Measurements from ENCODE around the gene FAT1. TPM values are rescaled to one million over a fixed set of nuclear protein-coding genes. Genes with fewer than 3 reads are reported as not detected.

FAT1 gene
- total RNA-seq, 4 donors from 2014 or later = 321 to 477 (median 380) TPM

DNA sequence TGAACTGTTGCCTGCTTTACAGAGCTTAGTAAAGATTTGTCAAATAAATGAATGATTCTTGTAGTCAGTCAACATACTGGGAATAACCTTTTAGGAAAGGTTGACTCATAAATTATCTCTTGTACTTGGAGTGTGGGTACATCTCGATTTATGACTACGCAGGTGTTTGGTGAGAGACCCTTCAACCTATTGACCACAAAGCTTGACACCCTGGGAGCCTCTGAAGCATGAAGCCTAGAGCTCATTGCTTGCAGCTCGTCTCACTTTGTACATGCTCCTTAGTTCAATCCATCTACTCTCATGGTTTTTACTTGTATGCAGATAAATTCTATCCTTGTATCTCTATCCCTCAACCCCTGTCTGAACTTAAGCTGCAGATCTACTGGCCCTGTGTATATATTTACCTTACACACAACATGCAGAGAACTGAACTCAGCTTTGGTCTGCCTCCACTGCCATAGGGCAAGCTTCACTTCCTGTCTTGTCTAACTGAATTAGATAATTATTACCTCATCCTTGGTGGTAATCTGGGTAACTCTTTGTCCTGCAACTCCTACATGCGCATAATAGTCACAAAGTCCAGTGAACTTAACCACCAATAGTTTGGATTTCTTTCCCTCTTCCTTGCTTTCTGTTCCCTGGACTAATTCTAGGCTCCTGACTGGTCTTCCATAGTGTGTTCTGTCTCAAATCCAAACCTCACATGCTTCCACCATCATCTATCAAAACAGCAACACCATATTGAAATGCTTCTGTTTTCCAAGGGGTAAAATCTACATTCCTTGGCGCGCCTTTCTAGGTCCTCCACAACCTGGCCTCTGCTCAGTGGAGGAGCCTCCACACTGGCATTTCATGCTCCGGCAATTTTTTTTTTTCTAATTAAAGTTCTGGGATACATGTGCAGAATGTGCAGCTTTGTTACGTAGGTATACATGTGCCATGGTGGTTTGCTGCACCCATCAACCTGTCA lies 32.2 kb upstream of the FAT1 start:
- H3K27ac ChIP-seq = peak overlapping the region; percentile 48 to 69 (median 54)

DNA sequence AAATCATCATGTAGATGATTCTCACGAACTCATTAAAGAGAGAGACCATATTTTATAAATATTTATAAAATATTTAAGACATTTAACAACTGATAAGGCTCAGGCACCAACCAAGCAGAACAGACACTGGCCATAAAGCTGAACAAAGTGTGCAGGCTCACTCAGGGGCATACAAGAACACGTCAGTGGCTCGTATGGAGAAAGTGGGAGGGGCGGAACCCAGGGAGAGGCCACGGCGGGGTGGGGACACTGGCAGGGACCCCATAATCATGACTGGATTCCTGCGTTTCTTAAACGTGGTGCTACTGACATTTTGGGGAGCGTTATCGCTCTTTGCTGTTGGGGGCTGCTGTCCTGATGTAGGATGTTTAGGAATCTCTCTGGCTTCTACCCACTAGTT lies 31.3 kb upstream of the FAT1 start:
- Histone ChIP-seq H3K36me3 (no peaks in the 10 kb centered on the region), H3K27me3 (no peaks in the 10 kb centered on the region), H3K4me1 (peaks cover 0 to 8% (median 2%) of the 10 kb centered on the region in 4 donors), H3K4me3 (no peak overlapping the region), H3K9me3 (no peaks in the 10 kb centered on the region), H3K27ac (peak overlapping the region in 1 of 4 donors; percentile 69)
- intact Hi-C loops (cut with DNase I; ENCODE audit: low total_unique reads) = no loop called here
- TF ChIP-seq EP300 (IDR thresholded peaks at IDR 0.05; ENCODE audit: low read depth) = no peak
- TF ChIP-seq POLR2AphosphoS5 (IDR thresholded peaks at IDR 0.05) = no peak
- in situ Hi-C loops (cut with MboI; ENCODE audit: low pct_ligation_motif_present in 1 of 4, low pct_unique_long_range_greater_than_20kb in 1 of 4, low sequenced_read_pairs in 3 of 4) = no loop called here
- WGBS, 2 donors (ENCODE audit: low coverage in 1 of 2) = 58 to 74% methylated on average over 4 to 10 of the region's 10 CpGs
- no peak for DNase-seq

More for the DNA sequence above, 32.2 kb upstream of the FAT1 start:
- 85 to 89% methylated on average over 8 of the region's 8 CpGs for WGBS, 2 donors (ENCODE audit: low coverage in 1 of 2)
- in situ Hi-C loops (cut with MboI; ENCODE audit: low pct_ligation_motif_present in 1 of 4, low pct_unique_long_range_greater_than_20kb in 1 of 4, low sequenced_read_pairs in 3 of 4) = no loop called here
- peak in 2 of 3 donors; percentile 24 to 25 for TF ChIP-seq POLR2AphosphoS5 (IDR thresholded peaks at IDR 0.05)
- no peak for TF ChIP-seq POLR2A (IDR thresholded peaks at IDR 0.05)
- Histone ChIP-seq H3K4me3 (no peak overlapping the region), H3K27me3 (no peaks in the 10 kb centered on the region), H3K4me1 (peaks cover 0 to 8% (median 2%) of the 10 kb centered on the region in 4 donors), H3K9me3 (no peaks in the 10 kb centered on the region), H3K36me3 (no peaks in the 10 kb centered on the region)
- intact Hi-C loops (cut with DNase I; ENCODE audit: low total_unique reads) = no loop called here
- DNase-seq = peak; percentile 22

DNA sequence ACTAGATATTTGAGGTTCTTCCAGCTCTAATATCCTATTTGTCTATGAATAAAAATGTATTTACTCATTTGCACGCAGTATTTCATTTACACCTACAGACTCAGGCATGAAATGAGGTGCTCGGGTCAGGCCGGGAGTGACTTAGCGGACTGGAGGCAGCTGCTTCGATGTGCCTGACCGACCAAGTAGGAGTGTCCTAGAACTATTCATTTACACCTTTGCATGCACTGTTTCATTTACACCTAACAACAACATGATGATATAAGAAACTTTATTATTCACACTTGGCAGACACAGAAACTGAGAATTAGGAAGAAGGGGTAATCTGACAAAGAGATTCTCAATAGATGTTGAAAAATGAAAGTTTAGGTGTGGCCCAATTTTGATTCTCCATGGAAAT lies 28.7 kb upstream of the FAT1 start:
- 94 to 95% methylated on average over 4 to 6 of the region's 6 CpGs for WGBS, 2 donors (ENCODE audit: low coverage in 1 of 2)
- no peak for DNase-seq
- TF ChIP-seq EP300 (IDR thresholded peaks at IDR 0.05; ENCODE audit: low read depth) = no peak
- TF ChIP-seq, protein P1, sequence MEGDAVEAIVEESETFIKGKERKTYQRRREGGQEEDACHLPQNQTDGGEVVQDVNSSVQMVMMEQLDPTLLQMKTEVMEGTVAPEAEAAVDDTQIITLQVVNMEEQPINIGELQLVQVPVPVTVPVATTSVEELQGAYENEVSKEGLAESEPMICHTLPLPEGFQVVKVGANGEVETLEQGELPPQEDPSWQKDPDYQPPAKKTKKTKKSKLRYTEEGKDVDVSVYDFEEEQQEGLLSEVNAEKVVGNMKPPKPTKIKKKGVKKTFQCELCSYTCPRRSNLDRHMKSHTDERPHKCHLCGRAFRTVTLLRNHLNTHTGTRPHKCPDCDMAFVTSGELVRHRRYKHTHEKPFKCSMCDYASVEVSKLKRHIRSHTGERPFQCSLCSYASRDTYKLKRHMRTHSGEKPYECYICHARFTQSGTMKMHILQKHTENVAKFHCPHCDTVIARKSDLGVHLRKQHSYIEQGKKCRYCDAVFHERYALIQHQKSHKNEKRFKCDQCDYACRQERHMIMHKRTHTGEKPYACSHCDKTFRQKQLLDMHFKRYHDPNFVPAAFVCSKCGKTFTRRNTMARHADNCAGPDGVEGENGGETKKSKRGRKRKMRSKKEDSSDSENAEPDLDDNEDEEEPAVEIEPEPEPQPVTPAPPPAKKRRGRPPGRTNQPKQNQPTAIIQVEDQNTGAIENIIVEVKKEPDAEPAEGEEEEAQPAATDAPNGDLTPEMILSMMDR (IDR thresholded peaks at IDR 0.05) = no peak
- TF ChIP-seq POLR2AphosphoS5 (IDR thresholded peaks at IDR 0.05) = no peak
- TF ChIP-seq POLR2A (IDR thresholded peaks at IDR 0.05) = no peak

DNA sequence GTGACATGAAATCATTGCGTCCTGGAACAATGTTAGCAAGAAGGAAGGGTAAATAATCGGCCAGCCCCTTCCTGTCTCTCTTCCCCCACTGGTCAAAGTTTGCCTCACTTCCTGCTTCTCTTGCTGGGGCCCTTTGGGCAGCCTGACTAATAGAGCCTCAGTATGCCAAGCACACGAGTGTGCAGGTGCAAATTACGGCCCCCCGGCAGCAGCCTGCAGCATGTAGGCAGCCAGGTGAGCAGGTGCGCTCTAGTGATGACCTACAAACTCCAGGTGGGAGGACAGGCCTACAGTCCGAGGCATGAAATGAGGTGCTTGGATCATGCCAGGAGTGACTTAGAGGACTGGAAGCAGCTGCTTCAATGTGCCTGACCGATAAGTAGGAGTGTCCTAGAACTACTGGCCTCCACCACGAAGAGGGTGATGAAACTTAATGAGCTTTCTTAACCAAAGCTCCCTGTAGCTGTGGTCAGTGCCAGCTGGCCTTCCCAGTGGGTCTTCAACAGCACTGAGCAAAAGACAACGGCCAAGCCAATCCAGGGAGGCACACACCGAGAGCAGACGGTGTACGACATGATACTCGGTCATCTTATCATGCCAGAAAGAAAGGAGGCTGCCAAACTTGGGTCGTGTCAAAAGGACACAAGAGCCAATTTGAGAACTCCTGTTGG lies 26.1 kb upstream of the FAT1 start:
- H3K36me3 ChIP-seq = no peaks in the 10 kb centered on the region
- intact Hi-C loops (cut with DNase I; ENCODE audit: low total_unique reads) = no loop called here
- peaks cover 0 to 8% (median 0%) of the 10 kb centered on the region in 4 donors for H3K4me1 ChIP-seq
- TF ChIP-seq POLR2AphosphoS5 (IDR thresholded peaks at IDR 0.05) (no peak), EP300 (IDR thresholded peaks at IDR 0.05; ENCODE audit: low read depth) (no peak), POLR2A (IDR thresholded peaks at IDR 0.05) (no peak)
- TF ChIP-seq, protein P1 (IDR thresholded peaks at IDR 0.05) = no peak
- DNase-seq = no peak
- H3K9me3 ChIP-seq = no peaks in the 10 kb centered on the region
- in situ Hi-C loops (cut with MboI; ENCODE audit: low pct_ligation_motif_present in 1 of 4, low pct_unique_long_range_greater_than_20kb in 1 of 4, low sequenced_read_pairs in 3 of 4) = loop anchor here (25.0 kb wide), 1 partner anchor 188 kb away; no protein-coding TSS in a partner anchor
- H3K4me3 ChIP-seq = no peak overlapping the region
- no peak overlapping the region for H3K27ac ChIP-seq
- H3K27me3 ChIP-seq = no peaks in the 10 kb centered on the region
- WGBS, 2 donors (ENCODE audit: low coverage in 1 of 2) = 67 to 74% methylated on average over 2 to 15 of the region's 15 CpGs

More for the DNA sequence above, 28.7 kb upstream of the FAT1 start:
- H3K27ac ChIP-seq = no peak overlapping the region
- no peak overlapping the region for H3K4me3 ChIP-seq
- peaks cover 0 to 8% (median 2%) of the 10 kb centered on the region in 4 donors for H3K4me1 ChIP-seq
- in situ Hi-C loops (cut with MboI; ENCODE audit: low pct_ligation_motif_present in 1 of 4, low pct_unique_long_range_greater_than_20kb in 1 of 4, low sequenced_read_pairs in 3 of 4) = no loop called here
- no peaks in the 10 kb centered on the region for H3K27me3 ChIP-seq
- H3K36me3 ChIP-seq = no peaks in the 10 kb centered on the region
- no peaks in the 10 kb centered on the region for H3K9me3 ChIP-seq
- intact Hi-C loops (cut with DNase I; ENCODE audit: low total_unique reads) = no loop called here

DNA sequence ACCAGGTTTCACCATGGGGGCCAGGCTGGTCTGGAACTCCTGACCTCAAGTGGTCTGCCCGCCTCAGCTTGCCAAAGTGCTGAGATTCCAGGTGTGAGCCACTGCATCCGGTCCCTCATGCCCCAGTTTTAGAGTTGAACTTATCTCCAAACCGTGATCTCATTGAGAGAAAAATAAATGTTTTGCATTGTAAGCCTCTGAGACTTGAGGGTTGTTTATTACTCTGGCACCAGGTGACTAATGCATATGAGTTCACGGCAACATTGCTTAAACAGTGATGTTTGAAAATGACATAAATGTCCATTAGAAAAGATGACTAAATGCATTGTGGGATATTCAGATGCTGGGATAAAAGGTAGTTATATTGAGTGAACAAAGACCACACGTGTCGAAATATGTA lies 22.9 kb upstream of the FAT1 start:
- in situ Hi-C loops (cut with MboI; ENCODE audit: low pct_ligation_motif_present in 1 of 4, low pct_unique_long_range_greater_than_20kb in 1 of 4, low sequenced_read_pairs in 3 of 4) = loop anchor here (25.0 kb wide), 1 partner anchor 191 kb away; no protein-coding TSS in a partner anchor

More for the DNA sequence above, 22.9 kb upstream of the FAT1 start:
- TF ChIP-seq EP300 (IDR thresholded peaks at IDR 0.05; ENCODE audit: low read depth) (no peak), POLR2A (IDR thresholded peaks at IDR 0.05) (no peak), POLR2AphosphoS5 (IDR thresholded peaks at IDR 0.05) (no peak)
- TF ChIP-seq, protein P1 (IDR thresholded peaks at IDR 0.05) = no peak
- H3K27ac ChIP-seq = no peak overlapping the region
- no peaks in the 10 kb centered on the region for H3K9me3 ChIP-seq
- 82 to 90% methylated on average over 3 to 6 of the region's 6 CpGs for WGBS, 2 donors (ENCODE audit: low coverage in 1 of 2)
- intact Hi-C loops (cut with DNase I; ENCODE audit: low total_unique reads) = no loop called here
- no peaks in the 10 kb centered on the region for H3K27me3 ChIP-seq
- H3K36me3 ChIP-seq = no peaks in the 10 kb centered on the region
- no peak for DNase-seq
- H3K4me3 ChIP-seq = no peak overlapping the region
- H3K4me1 ChIP-seq = peaks cover 0 to 8% (median 0%) of the 10 kb centered on the region in 4 donors
